NCI-H774 (cell line): ENCODE results near the gene MLLT1.

Experiments used
- DNase-seq: peaks from one replicate; lab custom pipeline; 2025; lab: John Stamatoyannopoulos, UW

MLLT1 gene

GRCh38 chr19:6259312-6259861, 20.4 kb downstream of the MLLT1 start:
- DNase-seq: no peak

- no peak for DNase-seq
These were observed 20.9 kb downstream of the MLLT1 start for GRCh38 chr19:6258812-6259311.

GRCh38 chr19:6253954-6254733, 25.6 kb downstream of the MLLT1 start:
- DNase-seq: no peak

- DNase-seq: no peak
These were observed 27.7 kb downstream of the MLLT1 start for GRCh38 chr19:6252066-6252465.

GRCh38 chr19:6250909-6251308, 28.9 kb downstream of the MLLT1 start:
- no peak for DNase-seq

- DNase-seq: no peak
These were observed 29.7 kb downstream of the MLLT1 start for GRCh38 chr19:6250024-6250615.

GRCh38 chr19:6249296-6249695, 30.5 kb downstream of the MLLT1 start:
- no peak for DNase-seq

- no peak for DNase-seq
These were observed 30.9 kb downstream of the MLLT1 start for GRCh38 chr19:6248844-6249243.

GRCh38 chr19:6248341-6248740, 31.4 kb downstream of the MLLT1 start:
- DNase-seq: no peak

- DNase-seq: no peak
These were observed 32.8 kb downstream of the MLLT1 start for GRCh38 chr19:6247007-6247288.

GRCh38 chr19:6246174-6247006, 33.4 kb downstream of the MLLT1 start:
- DNase-seq: no peak

- no peak for DNase-seq
These were observed 37.1 kb downstream of the MLLT1 start for GRCh38 chr19:6242677-6243076.

- no peak for DNase-seq
These were observed 37.9 kb downstream of the MLLT1 start for GRCh38 chr19:6241680-6242377.

GRCh38 chr19:6241056-6241455, 38.7 kb downstream of the MLLT1 start:
- DNase-seq: no peak

- no peak for DNase-seq
These were observed 39.7 kb downstream of the MLLT1 start for GRCh38 chr19:6239871-6240676.

GRCh38 chr19:6239401-6239844, 40.4 kb downstream of the MLLT1 start:
- DNase-seq: no peak

- DNase-seq: no peak
These were observed 41.0 kb downstream of the MLLT1 start for GRCh38 chr19:6238643-6239281.

GRCh38 chr19:6238256-6238642, 41.5 kb downstream of the MLLT1 start:
- DNase-seq: no peak

- no peak for DNase-seq
These were observed 43.2 kb downstream of the MLLT1 start for GRCh38 chr19:6236310-6237291.
